ENCODE data around the gene HNRNPUL2.

The HNRNPUL2 gene

GRCh38 chr11:62726915-62727164 lies 417 bp downstream of the HNRNPUL2 start:
- ATAC-seq: peak; percentile 0
- no peak for DNase-seq

GRCh38 chr11:62726156-62726914 lies 922 bp downstream of the HNRNPUL2 start:
- ATAC-seq (no peak), DNase-seq (no peak)

- ATAC-seq (no peak), DNase-seq (no peak)
Measured at GRCh38 chr11:62725646-62726045, 1.6 kb downstream of the HNRNPUL2 start.

GRCh38 chr11:62724171-62724570 lies 3.1 kb downstream of the HNRNPUL2 start:
- no peak for DNase-seq
- no peak for ATAC-seq

- DNase-seq (no peak), ATAC-seq (no peak)
Measured at GRCh38 chr11:62721994-62722393, 5.3 kb downstream of the HNRNPUL2 start.

- DNase-seq: no peak
- ATAC-seq: no peak
Measured at GRCh38 chr11:62719302-62719978, 7.8 kb downstream of the HNRNPUL2 start.

- no peak for ATAC-seq
Measured at GRCh38 chr11:62716816-62717215, 10.4 kb downstream of the HNRNPUL2 start.

GRCh38 chr11:62716206-62716605 lies 11.1 kb downstream of the HNRNPUL2 start:
- ATAC-seq (no peak), DNase-seq (no peak)

More at GRCh38 chr11:62716816-62717215, 10.4 kb downstream of the HNRNPUL2 start:
- DNase-seq: no peak

- ATAC-seq (no peak), DNase-seq (no peak)
Measured at GRCh38 chr11:62715150-62716130, 11.8 kb downstream of the HNRNPUL2 start.

- ATAC-seq (no peak), DNase-seq (no peak)
Measured at GRCh38 chr11:62713343-62713742, 13.9 kb downstream of the HNRNPUL2 start.

- DNase-seq (no peak), ATAC-seq (no peak)
Measured at GRCh38 chr11:62712861-62713260, 14.4 kb downstream of the HNRNPUL2 start.

- ATAC-seq: no peak
- DNase-seq: no peak
Measured at GRCh38 chr11:62712276-62712812, 14.9 kb downstream of the HNRNPUL2 start.

- peak; percentile 33 for DNase-seq
- no peak for ATAC-seq
Measured at GRCh38 chr11:62710001-62710345, 17.3 kb downstream of the HNRNPUL2 start.

- DNase-seq (peak; percentile 94), ATAC-seq (peak; percentile 86)
Measured at GRCh38 chr11:62709247-62710000, 17.8 kb downstream of the HNRNPUL2 start.

GRCh38 chr11:62708793-62709192 lies 18.5 kb downstream of the HNRNPUL2 start:
- DNase-seq: peak; percentile 55
- ATAC-seq: peak; percentile 15

GRCh38 chr11:62708392-62708791 lies 18.9 kb downstream of the HNRNPUL2 start:
- no peak for DNase-seq

GRCh38 chr11:62707277-62707861 lies 19.9 kb downstream of the HNRNPUL2 start, which contains the start of the genes BSCL2 and GNG3:
Gene BSCL2 (minus strand): TSS chr11:62707424. CDS start chr11:62707195, 229 bp downstream.
Gene GNG3 (plus strand): TSS chr11:62707676. CDS start chr11:62708296, 620 bp downstream.
- ATAC-seq (no peak), DNase-seq (no peak)

More at GRCh38 chr11:62708392-62708791, 18.9 kb downstream of the HNRNPUL2 start:
- ATAC-seq: no peak

- DNase-seq (no peak), ATAC-seq (no peak)
Measured at GRCh38 chr11:62706850-62707247, 20.4 kb downstream of the HNRNPUL2 start.

GRCh38 chr11:62705880-62706849 lies 21.1 kb downstream of the HNRNPUL2 start:
- peak; percentile 78 for ATAC-seq
- peak; percentile 97 for DNase-seq

GRCh38 chr11:62705413-62705812 lies 21.8 kb downstream of the HNRNPUL2 start:
- DNase-seq: no peak
- ATAC-seq: no peak

Data from stimulated activated naive CD8-positive, alpha-beta T cell treated with anti-CD3 and anti-CD28 coated beads, Interleukin-15, Interleukin-2, amounts not matched to agents 100 U/mL and 50 U/mL, for 24 hours (primary cell).